ENCODE data around the gene PRKAB2.

DNA sequence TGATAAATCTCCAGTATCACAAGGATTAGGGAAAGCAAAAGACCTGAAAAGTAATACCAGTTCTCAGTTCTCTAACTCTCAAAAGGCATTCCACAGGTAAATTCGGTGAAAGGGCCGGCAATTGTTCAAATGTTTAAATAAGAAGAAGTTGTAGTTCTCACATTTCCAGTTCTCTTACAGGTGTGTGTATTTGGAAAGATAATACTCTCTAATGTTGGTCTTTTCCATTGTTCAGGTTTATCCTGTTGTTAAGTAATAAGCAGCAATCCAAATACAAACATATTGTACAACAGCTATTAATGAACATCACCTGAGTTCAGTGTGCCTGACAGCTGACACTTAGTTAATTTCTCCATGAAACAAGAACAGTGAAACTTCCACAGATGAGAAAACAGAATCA is 13.2 kb upstream of the PRKAB2 start:
- no peak for TF ChIP-seq RCOR1 (IDR thresholded peaks at IDR 0.05; ENCODE audit: insufficient replicate concordance, low read length)
- no peak for TF ChIP-seq POLR2A (IDR thresholded peaks at IDR 0.05; ENCODE audit: low read depth, low read length)

All from IMR-90 (cell line).